CD4-positive, alpha-beta T cell treated with Interleukin-6 for 4 hours (primary cell): Measurements from ENCODE around the gene NEDD4.
"Not testable (repeated sequence)": the region's sequence is repeated elsewhere in the genome, so short reads cannot be mapped to it uniquely, and the experiment has no call there.

Source experiments
- DNase-seq: peaks from one replicate; pipeline ENCODE4 v3.0.0-alpha.2; 2020; ENCODE audit warnings: mixed read lengths

NEDD4 gene

DNA sequence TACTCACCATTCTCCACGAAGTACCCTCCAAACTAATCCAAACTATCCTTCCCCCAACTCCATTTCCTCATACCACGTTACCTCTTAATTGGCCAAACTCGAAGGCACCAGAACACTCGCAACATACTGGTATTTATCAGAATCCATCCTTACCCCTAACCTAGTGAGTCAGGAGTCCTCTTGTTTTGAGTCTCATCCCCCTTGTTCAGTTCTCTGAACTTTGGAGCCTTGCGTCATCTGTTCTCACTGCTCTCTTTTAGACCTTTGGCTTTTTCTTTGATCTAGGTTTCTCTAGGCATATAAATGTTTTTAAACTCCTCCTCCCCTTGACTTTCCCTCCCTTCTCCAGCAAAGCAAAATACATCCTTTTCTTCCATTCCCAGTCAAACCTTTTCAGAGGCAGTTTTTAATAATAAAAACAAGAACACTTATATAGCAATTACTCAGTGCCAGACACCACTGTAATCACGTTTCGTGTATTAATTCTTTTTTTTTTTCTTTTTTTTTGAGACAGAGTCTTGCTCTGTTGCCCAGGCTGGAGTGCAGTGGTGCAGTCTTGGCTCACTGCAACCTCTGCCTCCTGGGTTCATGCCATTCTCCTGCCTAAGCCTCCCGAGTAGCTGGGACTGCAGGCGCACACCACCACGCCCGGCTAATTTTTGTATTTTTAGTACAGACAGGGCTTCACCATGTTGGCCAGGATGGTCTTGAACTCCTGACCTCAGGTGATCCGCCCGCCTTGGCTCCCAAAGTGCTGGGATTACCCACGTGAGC, 40.7 kb downstream of the NEDD4 start:
- not testable (repeated sequence) for DNase-seq

DNA sequence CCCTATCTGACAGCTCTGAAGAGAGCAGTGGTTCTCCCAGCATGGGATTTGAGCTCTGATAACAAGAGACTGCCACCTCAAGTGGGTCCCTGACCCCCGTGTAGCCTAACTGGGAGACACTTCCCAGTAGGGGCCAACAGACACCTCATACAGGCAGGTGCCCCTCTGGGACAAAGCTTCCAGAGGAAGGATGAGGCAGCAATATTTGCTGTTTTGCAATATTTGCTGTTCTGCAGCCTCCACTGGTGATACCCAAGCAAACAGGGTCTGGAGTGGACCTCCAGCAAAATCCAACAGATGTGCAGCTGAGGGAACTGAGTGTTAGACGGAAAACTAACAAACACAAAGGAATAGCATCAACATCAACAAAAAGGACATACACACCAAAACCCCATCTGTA, 48.8 kb downstream of the NEDD4 start:
- DNase-seq: not testable (repeated sequence)

DNA sequence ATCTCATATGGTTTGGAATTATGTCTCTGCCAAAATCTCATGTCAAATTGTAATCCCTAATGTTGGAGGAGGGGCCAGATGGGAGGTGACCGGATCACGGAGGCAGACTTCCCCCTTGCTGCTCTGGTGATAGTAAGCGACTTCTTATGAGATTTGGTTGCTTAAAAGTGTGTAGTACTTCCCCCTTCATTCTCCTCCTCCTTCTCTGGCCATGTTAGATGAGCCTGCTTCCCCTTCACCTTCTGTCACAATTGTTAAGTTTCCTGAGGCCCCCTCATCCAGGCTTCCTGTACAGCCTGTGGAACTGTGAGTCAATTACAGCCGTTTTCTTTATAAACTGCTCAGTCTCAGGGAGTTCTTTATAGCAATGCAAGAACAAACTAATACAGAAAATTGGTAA, 51.1 kb downstream of the NEDD4 start:
- DNase-seq: no peak

DNA sequence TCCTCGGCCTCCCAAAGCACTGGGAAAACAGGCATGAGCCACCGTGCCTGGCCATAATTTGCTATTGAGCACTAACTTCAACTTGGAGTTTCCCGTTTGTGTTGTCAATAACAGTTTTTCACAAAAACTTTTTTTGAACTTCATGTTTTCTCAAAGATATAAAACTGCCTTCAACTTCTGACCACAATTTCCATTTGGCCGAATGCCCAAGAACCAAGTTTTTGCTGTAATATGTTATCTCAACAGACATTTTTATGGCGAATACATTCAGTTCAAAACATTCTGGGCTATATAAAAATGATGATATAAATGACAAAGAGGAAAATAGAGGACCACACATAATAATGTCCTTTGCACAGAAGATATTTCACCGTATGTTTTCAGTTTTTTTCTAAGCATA, 56.4 kb downstream of the NEDD4 start:
- no peak for DNase-seq

DNA sequence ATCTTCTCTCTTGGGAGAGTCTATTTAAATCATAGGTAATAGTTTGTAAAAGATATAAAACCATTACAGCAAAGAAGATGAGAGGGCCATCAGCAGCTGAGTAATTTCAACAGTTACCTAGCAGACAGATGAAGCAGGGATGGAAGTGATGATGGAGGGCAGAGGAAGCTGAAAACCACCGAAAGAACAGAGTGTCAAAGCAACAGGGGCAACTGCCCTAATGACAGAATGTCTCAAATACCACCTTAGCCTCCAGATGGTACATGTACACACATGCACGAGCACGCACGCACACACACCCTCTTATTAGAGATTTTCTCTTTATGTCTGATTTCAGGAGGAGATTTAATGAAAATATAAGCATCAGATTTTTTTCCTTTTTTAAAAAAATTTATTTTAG, 64.5 kb downstream of the NEDD4 start:
- no peak for DNase-seq

DNA sequence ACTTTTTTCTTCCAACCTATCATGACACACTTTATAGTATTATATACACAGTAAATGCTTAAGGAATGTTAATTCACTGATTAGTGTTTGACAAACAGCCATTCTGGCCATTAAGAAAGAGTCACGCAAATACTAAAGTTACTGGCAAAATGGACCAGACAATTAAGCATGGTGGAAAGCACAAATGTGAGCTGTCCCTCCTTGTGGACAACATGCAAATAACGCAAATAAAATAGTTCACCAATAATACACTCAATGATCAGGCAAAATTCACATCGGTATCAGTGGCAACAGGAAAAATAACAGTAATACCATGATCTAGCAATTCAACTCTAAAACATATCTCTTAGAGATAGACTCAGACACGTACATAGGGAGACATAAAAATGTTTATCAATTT, 71.7 kb downstream of the NEDD4 start:
- no peak for DNase-seq

DNA sequence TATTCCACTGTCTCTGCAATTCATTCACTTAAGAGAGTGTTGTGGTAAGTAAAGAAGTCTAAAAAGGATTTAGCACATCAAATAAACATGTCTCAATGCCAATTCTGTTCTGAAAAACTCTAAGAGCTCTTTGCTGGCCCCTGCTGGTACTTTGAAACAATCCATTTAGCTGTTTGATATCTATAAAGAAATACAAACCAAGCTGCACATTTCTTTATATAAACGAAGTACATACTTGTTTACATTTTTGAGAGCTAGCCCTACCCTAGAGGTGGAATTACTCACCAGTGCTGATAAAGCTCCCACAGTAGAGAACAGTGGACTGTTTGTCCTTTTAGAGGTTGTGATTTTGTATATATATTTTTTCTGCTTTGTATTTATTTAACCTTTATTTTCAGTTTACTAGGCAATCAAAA, 75.5 kb downstream of the NEDD4 start:
- peak; percentile 6 for DNase-seq

DNA sequence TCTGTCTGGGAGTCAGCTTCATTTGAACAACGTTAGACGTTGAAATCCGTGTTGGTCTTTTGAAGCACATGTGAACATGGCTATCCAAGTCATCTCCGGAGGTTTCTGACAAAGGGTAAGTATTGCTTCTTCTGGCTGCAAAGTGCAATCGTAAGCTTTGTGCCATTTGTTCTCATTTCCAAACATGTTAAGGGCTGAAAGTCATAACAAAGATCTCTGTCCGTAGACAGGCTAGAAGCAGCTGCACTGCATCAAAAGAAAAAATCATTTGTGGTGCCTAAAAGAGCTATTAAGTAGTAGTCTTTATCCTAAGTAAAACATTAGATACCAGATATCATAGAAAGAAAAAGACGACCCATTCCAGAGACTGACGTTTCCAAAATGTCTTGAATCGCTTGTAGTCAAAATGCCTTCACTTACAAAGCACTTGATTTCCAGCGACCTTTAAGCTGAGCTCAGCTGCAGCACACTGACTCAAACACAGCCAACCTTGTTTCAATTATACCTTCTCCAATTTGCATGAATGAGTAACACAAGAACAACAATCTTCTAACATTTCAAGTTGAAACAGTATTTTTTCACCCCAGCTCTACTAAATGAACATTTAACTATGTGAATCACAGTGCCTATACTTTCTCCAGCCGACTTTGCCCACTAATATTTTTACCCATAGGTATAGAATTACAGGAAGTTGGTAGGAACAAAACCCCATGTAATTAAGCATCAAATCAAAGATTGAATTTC, 76.6 kb downstream of the NEDD4 start:
- DNase-seq: no peak

DNA sequence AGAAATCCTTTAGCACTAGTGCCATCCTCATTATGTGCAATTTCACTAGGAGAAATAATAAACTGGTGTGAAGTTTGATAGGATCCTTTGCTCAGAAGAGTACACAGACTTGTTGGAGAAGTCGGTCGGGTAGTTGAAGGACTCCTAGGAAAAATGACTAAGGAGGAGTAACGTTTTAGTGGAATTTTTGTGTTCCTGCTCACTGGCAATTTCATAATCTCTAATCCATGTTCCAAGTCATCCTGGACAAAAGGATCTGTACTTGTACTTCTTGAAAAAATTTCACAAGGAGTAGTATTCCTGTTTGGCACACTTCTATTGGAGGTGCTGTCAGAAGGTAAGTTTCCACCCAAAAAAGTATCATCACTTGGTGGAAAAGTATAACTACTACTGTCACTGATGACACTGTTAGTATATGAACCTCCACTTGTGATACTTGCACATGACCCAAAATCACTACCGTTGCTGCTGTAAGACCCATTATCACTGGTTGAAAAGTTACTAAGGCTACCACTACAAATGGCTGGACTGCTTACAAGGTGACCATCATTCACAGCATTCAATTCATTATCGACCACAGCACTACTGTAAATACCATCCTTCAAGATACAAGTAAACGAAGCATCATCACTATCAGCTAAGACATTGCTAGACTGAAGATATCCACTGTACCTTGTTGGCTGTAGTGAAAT, 77.4 kb downstream of the NEDD4 start:
- no peak for DNase-seq

DNA sequence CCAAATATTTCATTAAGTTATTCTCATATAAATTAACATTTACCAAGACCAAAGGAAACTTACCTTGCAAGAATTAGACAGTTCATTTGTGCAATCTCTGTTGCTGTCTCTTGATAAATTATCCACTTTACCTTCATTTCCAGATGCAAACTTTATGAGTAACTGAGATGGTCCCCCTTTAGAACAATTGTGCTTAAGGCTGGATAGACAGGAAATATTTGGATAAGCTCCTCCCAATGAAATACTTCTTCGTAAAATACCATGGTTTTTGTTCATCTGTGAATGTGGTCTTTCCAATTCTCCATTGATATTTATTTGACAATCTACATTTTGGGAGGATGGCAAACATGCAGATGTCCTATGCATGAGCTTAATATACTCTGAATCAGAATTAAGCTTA, 78.2 kb downstream of the NEDD4 start:
- no peak for DNase-seq

DNA sequence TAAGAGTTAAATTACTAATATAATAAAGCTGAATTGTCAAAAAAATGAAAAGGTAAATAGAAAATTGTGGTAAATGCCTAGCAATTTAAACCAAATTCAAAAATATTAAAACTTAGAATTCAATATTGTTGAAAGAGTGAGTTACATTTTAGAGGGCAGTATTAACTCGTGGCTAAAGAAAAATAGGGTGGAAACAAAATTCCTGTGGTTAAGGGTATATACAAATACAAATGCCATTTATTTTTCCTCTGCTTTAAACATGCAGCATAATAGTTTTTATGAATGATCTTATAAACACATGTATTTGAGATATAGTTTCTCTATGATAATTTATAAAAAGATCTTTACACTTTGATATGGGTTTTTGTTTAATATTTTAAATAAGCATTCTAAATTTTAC, 79.0 kb downstream of the NEDD4 start:
- DNase-seq: no peak

DNA sequence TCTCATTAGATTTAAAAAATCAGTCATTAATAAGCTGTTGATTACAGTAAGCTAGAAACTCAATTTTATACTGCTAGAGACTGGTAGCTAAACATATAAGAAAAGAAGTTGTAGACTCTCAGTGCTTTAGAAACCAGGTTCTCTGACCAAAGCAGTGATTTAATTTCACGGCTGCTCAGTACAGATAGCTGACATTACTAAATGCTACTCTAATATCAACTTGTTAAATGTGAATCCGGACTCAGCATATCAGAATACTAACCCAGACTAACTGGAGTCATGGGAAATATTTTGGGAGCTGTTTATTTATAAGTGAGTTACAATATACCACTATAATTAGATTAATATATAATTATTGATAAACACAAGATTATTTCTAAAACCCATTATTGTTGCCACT, 80.4 kb downstream of the NEDD4 start:
- DNase-seq: no peak

DNA sequence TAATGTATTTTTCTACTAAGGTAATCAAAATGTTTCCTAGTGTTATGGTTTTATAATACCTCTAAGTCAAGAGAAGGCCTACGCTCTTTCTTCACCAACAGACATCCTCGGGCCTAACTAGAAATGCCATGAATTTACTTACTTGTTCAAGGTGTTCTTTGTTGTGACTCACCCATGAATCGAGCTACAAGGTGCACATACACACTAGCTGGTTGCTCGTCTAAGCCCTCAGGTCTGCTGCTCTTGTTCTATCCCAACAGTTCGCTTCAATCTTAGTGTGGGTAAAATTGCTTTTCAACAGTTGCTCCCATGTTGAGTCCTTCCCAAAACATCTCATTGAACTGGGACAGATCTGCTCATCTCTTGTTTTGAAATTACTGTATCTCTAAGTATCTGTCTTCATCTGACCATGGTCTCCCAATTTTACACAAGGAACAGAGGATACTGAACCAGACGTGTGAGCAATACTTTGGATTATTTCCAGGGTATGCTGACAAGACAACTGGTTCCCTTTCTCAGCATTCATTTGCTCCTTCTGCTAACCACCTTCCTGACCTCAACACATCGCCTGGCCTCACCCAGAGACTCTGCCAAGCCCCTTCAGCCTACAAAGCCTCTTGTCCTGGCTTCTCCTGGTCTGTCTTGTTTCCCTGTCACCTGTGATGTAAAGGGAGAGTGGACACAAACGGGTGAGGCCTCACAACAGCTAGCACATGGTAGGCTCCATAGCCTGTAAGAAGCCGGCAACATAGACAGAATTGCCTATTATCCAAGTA, 84.2 kb downstream of the NEDD4 start:
- DNase-seq: no peak

DNA sequence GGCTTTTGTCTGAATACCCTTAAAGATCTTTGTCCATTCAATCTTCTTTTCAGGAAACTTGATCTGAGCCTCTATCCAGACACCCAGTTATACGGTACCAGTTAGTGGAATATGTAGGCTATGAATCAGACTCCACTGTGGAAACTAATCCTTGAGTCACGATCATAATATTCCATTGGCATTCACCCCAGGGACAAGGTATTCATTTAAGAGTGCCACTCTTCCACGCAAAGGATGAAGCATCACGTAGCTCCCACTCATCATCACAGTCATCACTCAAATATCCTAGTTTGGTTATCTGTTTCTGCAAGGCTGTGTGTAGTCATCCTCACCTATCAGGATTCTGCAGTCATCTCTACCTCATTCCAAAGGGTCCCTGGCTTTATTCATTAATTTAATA, 85.6 kb downstream of the NEDD4 start:
- DNase-seq: no peak

DNA sequence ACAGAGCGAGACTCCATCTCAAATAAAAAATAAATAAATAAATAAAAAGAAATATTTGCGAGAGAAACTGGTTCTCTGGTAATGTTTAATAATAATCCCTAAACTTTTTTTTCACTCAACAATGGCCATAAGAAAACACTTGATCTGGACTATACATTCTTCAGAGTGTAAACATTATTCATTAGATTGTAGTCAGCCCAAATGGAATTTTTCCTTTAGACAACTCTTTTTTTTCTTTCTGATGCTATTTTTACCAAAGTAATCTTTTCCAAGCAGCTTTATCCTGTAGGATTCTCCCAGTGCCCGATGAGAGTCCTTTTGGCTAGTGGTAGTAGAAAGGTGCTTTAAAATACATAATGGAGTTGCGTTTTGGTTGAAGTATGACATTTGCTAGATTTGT, 90.4 kb downstream of the NEDD4 start:
- no peak for DNase-seq

DNA sequence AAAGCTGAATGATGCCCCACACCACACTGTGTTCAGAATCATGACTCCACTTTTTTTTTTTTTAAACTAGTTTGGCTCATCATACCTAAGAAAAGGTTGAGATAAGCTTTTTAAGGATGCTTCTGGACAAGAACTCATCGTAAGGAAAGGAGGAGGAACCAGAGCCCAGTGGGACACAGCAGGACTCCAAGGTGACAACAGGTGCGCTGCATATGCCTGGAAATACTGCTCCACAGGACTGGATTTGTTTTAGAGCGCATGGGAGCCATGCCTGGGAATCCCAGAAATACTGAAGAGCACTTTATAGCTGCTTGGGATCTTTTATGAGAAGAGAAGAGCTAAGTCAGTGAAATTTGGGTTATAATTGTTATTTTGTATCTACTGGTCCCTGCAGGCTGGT, 93.4 kb downstream of the NEDD4 start:
- no peak for DNase-seq

DNA sequence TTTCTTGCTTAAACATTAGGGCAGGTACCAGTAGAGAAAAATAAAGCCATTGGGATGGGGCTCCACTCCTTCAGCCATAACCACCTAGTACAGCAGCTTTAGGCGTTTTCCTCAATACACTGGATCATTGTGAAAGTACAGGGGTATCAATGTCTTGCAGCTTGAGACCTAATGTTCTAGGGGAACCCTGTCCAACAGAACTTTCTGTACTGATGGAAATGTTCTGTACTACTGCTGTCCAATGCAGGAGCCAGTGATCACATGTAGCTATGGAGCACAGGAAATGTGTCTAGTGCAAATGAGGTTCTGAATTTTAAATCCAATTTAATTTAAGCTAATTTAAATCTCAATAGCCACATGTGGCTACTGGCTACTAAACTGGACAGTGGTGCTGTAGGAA, 93.9 kb downstream of the NEDD4 start:
- DNase-seq: no peak

DNA sequence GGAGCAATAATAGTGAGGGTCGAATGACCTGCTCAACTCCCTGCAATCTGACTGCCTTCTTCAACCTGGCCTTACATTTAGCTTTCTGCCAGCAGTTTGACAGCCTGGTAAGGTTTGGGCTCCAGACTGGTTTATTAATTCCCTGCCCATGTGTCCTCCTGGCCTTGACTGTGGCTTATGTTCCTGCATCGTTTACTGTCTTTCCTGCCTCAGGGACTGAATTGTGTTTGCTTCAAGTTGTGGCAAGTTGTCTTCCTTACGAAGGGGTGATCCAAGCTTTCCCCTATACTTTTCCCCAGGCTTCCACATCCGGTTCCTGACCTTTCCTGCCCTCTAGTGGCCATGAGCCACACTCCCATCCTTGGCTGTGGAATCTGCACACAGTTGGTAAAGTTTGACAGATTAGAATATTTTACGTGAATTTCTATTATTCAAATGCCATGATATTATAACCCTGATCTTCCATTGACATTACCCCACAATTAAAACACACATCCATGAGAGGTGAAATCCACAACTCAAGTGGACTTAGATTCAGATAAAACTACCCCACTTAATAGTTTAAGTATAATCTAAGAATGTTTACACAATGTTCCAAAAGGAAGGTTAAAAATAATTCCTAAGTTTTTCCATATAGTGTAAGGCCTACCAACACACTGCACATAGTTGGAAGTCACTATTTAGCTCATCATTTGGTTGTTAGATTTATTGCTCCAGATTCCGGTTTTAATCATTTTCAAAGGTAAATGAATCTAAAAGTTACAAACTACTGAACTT, 95.7 kb downstream of the NEDD4 start:
- peak; percentile 3 for DNase-seq

DNA sequence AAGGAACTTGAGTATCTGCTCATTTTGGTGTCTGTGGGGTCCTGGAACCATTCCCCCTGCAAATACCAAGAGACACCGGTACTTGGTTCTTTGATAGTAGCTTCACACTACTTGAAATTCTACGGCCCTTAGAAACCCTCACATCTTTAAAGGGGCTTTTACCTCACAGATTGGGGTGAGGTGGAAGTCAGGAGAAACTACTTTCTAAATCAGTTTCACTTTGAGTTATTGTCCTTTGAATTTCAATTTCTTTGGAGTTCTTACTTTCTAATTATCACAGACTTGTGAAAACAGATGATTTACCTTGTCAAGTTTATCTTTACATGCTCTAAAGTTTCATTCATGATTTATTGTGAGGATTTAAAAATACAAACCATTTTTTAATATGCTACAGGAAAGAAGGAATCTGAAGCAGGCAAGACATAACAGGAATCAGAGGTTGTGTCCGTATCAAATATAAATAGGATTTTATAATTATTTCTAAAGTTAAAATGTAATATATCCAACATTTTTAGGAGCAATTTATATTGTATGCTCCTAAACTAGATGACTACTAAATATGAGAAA, 98.9 kb downstream of the NEDD4 start:
- DNase-seq: no peak

DNA sequence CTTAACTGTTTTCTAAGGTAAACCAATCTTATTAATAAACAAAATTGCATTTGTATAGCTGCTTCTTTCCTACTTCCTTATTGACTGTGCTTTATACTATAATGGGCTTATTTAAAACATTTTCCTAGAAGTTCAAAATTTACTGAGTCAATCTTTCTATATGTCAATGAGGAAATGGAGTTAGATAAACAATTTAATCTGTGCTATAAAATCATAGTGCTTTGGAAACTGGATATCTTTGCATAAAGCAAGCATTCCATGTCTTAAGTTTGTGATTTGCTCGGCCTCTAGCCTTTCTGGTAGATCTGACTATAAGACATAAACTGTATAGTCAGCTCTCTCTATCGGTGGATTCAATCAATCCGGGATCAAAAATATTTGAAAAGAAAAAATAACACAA, 99.6 kb downstream of the NEDD4 start:
- DNase-seq: no peak

DNA sequence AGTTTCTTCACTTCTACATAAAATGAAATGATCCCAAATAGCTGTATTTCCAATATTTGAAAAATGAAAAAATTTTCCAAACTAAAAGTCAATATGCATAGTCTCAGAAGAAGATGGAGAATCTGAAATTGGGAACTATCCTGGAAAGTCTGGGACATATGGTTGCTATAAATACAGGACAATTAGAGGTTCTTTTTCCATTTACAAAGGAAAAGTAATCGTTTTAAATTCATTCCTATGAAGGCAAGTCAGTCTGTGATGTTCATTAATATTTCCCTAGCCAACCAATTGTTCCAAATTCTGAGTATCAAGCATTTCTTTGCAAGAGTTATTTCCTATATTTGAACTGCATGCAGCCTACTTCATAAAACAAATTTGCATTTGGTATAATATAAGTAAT, 102.2 kb downstream of the NEDD4 start:
- DNase-seq: no peak

DNA sequence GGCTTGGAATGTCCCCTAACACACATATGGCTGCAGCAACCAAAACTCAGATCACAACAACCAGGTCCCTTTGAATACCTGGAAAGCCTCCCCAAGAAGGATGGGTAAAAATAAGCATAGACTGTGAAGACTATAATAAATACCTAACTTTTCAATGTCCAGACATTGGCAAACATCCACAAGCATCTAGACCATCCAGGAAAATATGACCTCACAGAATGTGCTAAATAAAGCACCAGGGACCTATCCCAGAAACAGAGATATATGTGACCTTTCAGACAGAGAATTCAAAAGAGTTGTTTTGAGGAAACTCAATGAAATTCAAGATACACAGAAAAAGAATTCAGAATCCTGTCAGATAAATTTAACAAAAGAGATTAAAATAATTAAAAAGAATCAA, 109.2 kb downstream of the NEDD4 start:
- no peak for DNase-seq
